Body of pancreas (tissue), 4 donors: ENCODE results near the gene MSI2.
"Not testable (repeated sequence)": the region's sequence is repeated elsewhere in the genome, so short reads cannot be mapped to it uniquely, and the experiment has no call there.

Experiments used
- CTCF ChIP-seq, 7 experiments: fragments of 450-650 bp in 4 of 7; fragments of 200-600 bp in 3 of 7; sonication (generic) in 3 of 7; IDR thresholded peaks; one replicate each; pipeline ENCODE4 v1.5.1; 2016 to 2019; ENCODE audit warnings: antibody characterized with exemption in 7 of 7
- POLR2A ChIP-seq, 3 donors: fragments of 450-650 bp; IDR thresholded peaks; one replicate each; pipeline ENCODE4 v1.6.1; 2016; ENCODE audit warnings: antibody characterized with exemption in 3 of 3, mild to moderate bottlenecking in 2 of 3

GRCh38 chr17:57222422-57222821 is 33.9 kb upstream of the MSI2 start:
- not testable (repeated sequence) for TF ChIP-seq CTCF, POLR2A (IDR thresholded peaks at IDR 0.05)
